ENCODE data around the gene THSD4. TPM values are rescaled to one million over a fixed set of nuclear protein-coding genes. Genes with fewer than 3 reads are reported as not detected.

The THSD4 gene
- total and polyA plus RNA-seq, 4 donors: 6.0 to 42.4 (median 18.5) TPM

- H3K4me3 ChIP-seq: no peak overlapping the region
- no peak overlapping the region for H3K27ac ChIP-seq (ENCODE audit: low read depth in 1 of 2, low read length in 1 of 2)
- H3K27me3 ChIP-seq (ENCODE audit: control insufficient read depth in 3 of 3, insufficient read depth in 3 of 3, low read length in 2 of 3): no peaks in the 10 kb centered on the region
- no peak for TF ChIP-seq CTCF (IDR thresholded peaks at IDR 0.05; ENCODE audit: control extremely low read depth, extremely low read depth)
- H3K9ac ChIP-seq (ENCODE audit: insufficient read depth in 1 of 2, low read length in 2 of 2): no peak overlapping the region
- no peaks in the 10 kb centered on the region for H3K9me3 ChIP-seq (ENCODE audit: control insufficient read depth in 4 of 4, insufficient read depth in 3 of 4, low read length in 3 of 4)
- WGBS, 2 donors: 85 to 87% methylated on average over 8 of the region's 8 CpGs
- no peak for ATAC-seq (ENCODE audit: insufficient read depth, low FRiP score)
- H3K36me3 ChIP-seq (ENCODE audit: control insufficient read depth in 4 of 4, insufficient read depth in 4 of 4, low read length in 4 of 4): no peaks in the 10 kb centered on the region
- H3K4me1 ChIP-seq (ENCODE audit: control insufficient read depth in 5 of 5, insufficient read depth in 5 of 5, low read length in 5 of 5): peaks cover 0 to 7% (median 4%) of the 10 kb centered on the region in 5 donors
- DNase-seq: no peak
These were observed 226.7 kb downstream of the THSD4 start for GRCh38 chr15:71341811-71342550.

GRCh38 chr15:71342658-71343057, 227.4 kb downstream of the THSD4 start:
- no peaks in the 10 kb centered on the region for H3K27me3 ChIP-seq (ENCODE audit: control insufficient read depth in 3 of 3, insufficient read depth in 3 of 3, low read length in 2 of 3)
- H3K4me3 ChIP-seq: no peak overlapping the region
- no peak overlapping the region for H3K27ac ChIP-seq (ENCODE audit: low read depth in 1 of 2, low read length in 1 of 2)
- H3K9me3 ChIP-seq (ENCODE audit: control insufficient read depth in 4 of 4, insufficient read depth in 3 of 4, low read length in 3 of 4): no peaks in the 10 kb centered on the region
- no peak for TF ChIP-seq CTCF (IDR thresholded peaks at IDR 0.05; ENCODE audit: control extremely low read depth, extremely low read depth)
- H3K4me1 ChIP-seq (ENCODE audit: control insufficient read depth in 5 of 5, insufficient read depth in 5 of 5, low read length in 5 of 5): peaks cover 0 to 3% (median 0%) of the 10 kb centered on the region in 5 donors
- H3K36me3 ChIP-seq (ENCODE audit: control insufficient read depth in 4 of 4, insufficient read depth in 4 of 4, low read length in 4 of 4): no peaks in the 10 kb centered on the region
- DNase-seq (no peak), ATAC-seq (ENCODE audit: insufficient read depth, low FRiP score) (no peak)
- WGBS, 2 donors: 94% methylated on average over 7 of the region's 7 CpGs
- H3K9ac ChIP-seq (ENCODE audit: insufficient read depth in 1 of 2, low read length in 2 of 2): no peak overlapping the region

- no peak for TF ChIP-seq CTCF (IDR thresholded peaks at IDR 0.05; ENCODE audit: control extremely low read depth, extremely low read depth)
- ATAC-seq (ENCODE audit: insufficient read depth, low FRiP score) (no peak), DNase-seq (no peak)
- Histone ChIP-seq H3K9me3 (ENCODE audit: control insufficient read depth in 4 of 4, insufficient read depth in 3 of 4, low read length in 3 of 4) (no peaks in the 10 kb centered on the region), H3K4me3 (no peak overlapping the region), H3K27ac (ENCODE audit: low read depth in 1 of 2, low read length in 1 of 2) (no peak overlapping the region), H3K36me3 (ENCODE audit: control insufficient read depth in 4 of 4, insufficient read depth in 4 of 4, low read length in 4 of 4) (no peaks in the 10 kb centered on the region), H3K27me3 (ENCODE audit: control insufficient read depth in 3 of 3, insufficient read depth in 3 of 3, low read length in 2 of 3) (no peaks in the 10 kb centered on the region), H3K9ac (ENCODE audit: insufficient read depth in 1 of 2, low read length in 2 of 2) (no peak overlapping the region), H3K4me1 (ENCODE audit: control insufficient read depth in 5 of 5, insufficient read depth in 5 of 5, low read length in 5 of 5) (peaks cover 0 to 3% (median 0%) of the 10 kb centered on the region in 5 donors)
- 91 to 92% methylated on average over 5 of the region's 5 CpGs for WGBS, 2 donors
These were observed 229.0 kb downstream of the THSD4 start for GRCh38 chr15:71344316-71344715.

Data from lung (tissue), 12 donors.